OCI-LY7 (cell line): ENCODE results near the gene MED27. TPM values are rescaled to one million over a fixed set of nuclear protein-coding genes. Genes with fewer than 3 reads are reported as not detected.
"Not testable (repeated sequence)": the region's sequence is repeated elsewhere in the genome, so short reads cannot be mapped to it uniquely, and the experiment has no call there.

ENCODE experiments used
- BruUV-seq: library from RNA; stranded (reverse); fragments of 400-500 nt; replicated peaks from 2 replicates; lab custom pipeline; 2021; lab: Mats Ljungman, UMichigan
- CTCF ChIA-PET: fragments of 300-600 bp; sonication (Branson Sonifier 250); formaldehyde crosslinking; loops from one replicate; lab custom pipeline; 2022; ENCODE audit warnings: antibody characterized with exemption; ENCODE audit not compliant: unreplicated experiment; lab: Charles Lee
- POLR2A ChIA-PET: fragments of 300-600 bp; sonication (Branson Sonifier 250); formaldehyde crosslinking; loops from one replicate; lab custom pipeline; 2022; ENCODE audit warnings: antibody characterized with exemption; lab: Charles Lee
- DNase-seq: peaks from one replicate; pipeline ENCODE4 v3.0.0-alpha.2; 2015; ENCODE audit warnings: low spot score
- H2AFZ ChIP-seq: fragments of 200-600 bp; sonication (generic), shearing (Covaris generic); 2 replicates; pipeline ENCODE4 v1.6.1; 2014; ENCODE audit warnings: mild to moderate bottlenecking, antibody characterized with exemption, low read length, moderate library complexity
- H3K27ac ChIP-seq: fragments of 200-600 bp; sonication (generic); 2 replicates; pipeline ENCODE4 v1.5.1; 2014; ENCODE audit warnings: mixed run types, low read depth, mild to moderate bottlenecking, moderate library complexity, low read length, inconsistent platforms; ENCODE audit not compliant: poor library complexity, severe bottlenecking
- H3K36me3 ChIP-seq: fragments of 200-600 bp; sonication (generic); 2 replicates; pipeline ENCODE4 v1.6.1; 2014; ENCODE audit warnings: mild to moderate bottlenecking, antibody characterized with exemption, low read length, moderate library complexity, mixed read lengths; ENCODE audit not compliant: insufficient read depth
- H3K4me1 ChIP-seq: fragments of 200-600 bp; sonication (generic); 2 replicates; pipeline ENCODE4 v1.5.1; 2014; ENCODE audit warnings: mild to moderate bottlenecking, low read length; ENCODE audit not compliant: insufficient read depth, poor library complexity, severe bottlenecking
- H3K4me2 ChIP-seq: fragments of 200-600 bp; sonication (generic); 2 replicates; pipeline ENCODE4 v1.6.1; 2014; ENCODE audit warnings: mild to moderate bottlenecking, low read length
- H3K4me3 ChIP-seq: fragments of 200-600 bp; sonication (generic); 2 replicates; pipeline ENCODE4 v1.5.1; 2014; ENCODE audit warnings: mild to moderate bottlenecking, low read depth, low read length; ENCODE audit not compliant: poor library complexity, severe bottlenecking
- H3K79me2 ChIP-seq: fragments of 200-600 bp; sonication (generic); 2 replicates; pipeline ENCODE4 v1.6.1; 2016; ENCODE audit warnings: low read depth, mild to moderate bottlenecking, low read length, moderate library complexity, mixed read lengths; ENCODE audit not compliant: insufficient read depth
- H3K9me2 ChIP-seq: fragments of 200-600 bp; sonication (generic); 2 replicates; pipeline ENCODE4 v1.6.1; 2016; ENCODE audit warnings: mild to moderate bottlenecking, low read length, mixed read lengths; ENCODE audit not compliant: insufficient read depth
- H3K9me3 ChIP-seq: fragments of 200-600 bp; sonication (generic); 2 replicates; pipeline ENCODE4 v1.6.1; 2014; ENCODE audit warnings: mild to moderate bottlenecking, mixed run types, low read length, mixed read lengths
- H4K20me1 ChIP-seq: fragments of 200-600 bp; sonication (generic); 2 replicates; pipeline ENCODE4 v1.6.1; 2014; ENCODE audit warnings: mild to moderate bottlenecking, antibody characterized with exemption, low read length, moderate library complexity, mixed read lengths; ENCODE audit not compliant: insufficient read depth
- CTCF ChIP-seq: fragments of 200-600 bp; sonication (generic); conservative IDR thresholded peaks from 2 replicates; pipeline ENCODE4 v1.5.1; 2014; ENCODE audit warnings: mild to moderate bottlenecking, antibody characterized with exemption, low read length, moderate library complexity, mixed read lengths
- EZH2phosphoT487 ChIP-seq: fragments of 200-600 bp; sonication (generic); IDR thresholded peaks from 2 replicates; pipeline ENCODE4 v1.6.1; 2018; ENCODE audit warnings: low read depth, borderline replicate concordance, mild to moderate bottlenecking, mixed run types, antibody characterized with exemption, low read length, moderate library complexity, mixed read lengths
- intact Hi-C: fragments of 100-400 bp; cut with micrococcal nuclease; formaldehyde crosslinking; loops from one replicate; pipeline ENCODE4 v1.10.0; 2022; ENCODE audit not compliant: unreplicated experiment
- total RNA-seq, 2 experiments: library from RNA; depleted of rRNA in 1 of 2; stranded (reverse); fragments of >200 nt in 1 of 2; shearing (Covaris generic) in 1 of 2; gene quantifications; 2 replicates each; pipeline ENCODE4 v1.2.3, GENCODE V29; 2014 to 2022

Gene MED27
- total RNA-seq, 2 experiments from 2014 or later: 23.1 to 32.6 TPM

GRCh38 chr9:132011309-132011708 lies 68.4 kb downstream of the MED27 start:
- Histone ChIP-seq H3K79me2 (no peaks in the 10 kb centered on the region), H3K4me2 (peak overlapping the region; percentile 37; the same call in 1 of the 2 replicates), H3K9me2 (no peaks in the 10 kb centered on the region), H3K36me3 (peaks cover 15% of the 10 kb centered on the region), H3K4me3 (no peak overlapping the region), H4K20me1 (no peaks in the 10 kb centered on the region), H3K9me3 (no peaks in the 10 kb centered on the region), H3K4me1 (peaks cover 14% of the 10 kb centered on the region), H2AFZ (no peak overlapping the region), H3K27ac (peak overlapping the region; percentile 43)
- TF ChIP-seq CTCF (no peak), EZH2phosphoT487 (no peak)
- ChIA-PET POLR2A (interaction anchor here (0.6 to 2.0 kb wide), 3 partner anchors 8 to 10 kb away, joined by 3 to 6 read pairs (median 4); no protein-coding TSS in a partner anchor), CTCF (no interaction called here)
- intact Hi-C loops: no loop called here
- DNase-seq: no peak
- BruUV-seq: no TSS peak

GRCh38 chr9:132010201-132010600 lies 69.5 kb downstream of the MED27 start:
- DNase-seq, H3K9me3 ChIP-seq, H3K9me2 ChIP-seq, BruUV-seq, H3K27ac ChIP-seq, H3K79me2 ChIP-seq, POLR2A ChIA-PET, H3K4me3 ChIP-seq, intact Hi-C loops, H2AFZ ChIP-seq, CTCF ChIA-PET, H3K4me2 ChIP-seq, H4K20me1 ChIP-seq: not testable (repeated sequence)
- Histone ChIP-seq H3K36me3 (peaks cover 15% of the 10 kb centered on the region), H3K4me1 (peaks cover 14% of the 10 kb centered on the region)

- Histone ChIP-seq H3K79me2 (no peaks in the 10 kb centered on the region), H2AFZ (no peak overlapping the region), H3K4me1 (peaks cover 14% of the 10 kb centered on the region), H3K36me3 (peaks cover 15% of the 10 kb centered on the region), H3K27ac (no peak overlapping the region), H3K4me3 (no peak overlapping the region), H3K4me2 (no peak overlapping the region), H4K20me1 (no peaks in the 10 kb centered on the region), H3K9me2 (no peaks in the 10 kb centered on the region), H3K9me3 (no peaks in the 10 kb centered on the region)
- DNase-seq: no peak
- TF ChIP-seq CTCF: no peak
- no peak for TF ChIP-seq EZH2phosphoT487
- intact Hi-C loops: no loop called here
- POLR2A ChIA-PET: no interaction called here
- no TSS peak for BruUV-seq
- CTCF ChIA-PET: no interaction called here
Observed at GRCh38 chr9:132008855-132009812, 70.5 kb downstream of the MED27 start.
